Stimulated activated CD4-positive, alpha-beta T cell treated with anti-CD3 and anti-CD28 coated beads, TNF-alpha, amount 100 ng/mL, for 48 hours (primary cell): ENCODE measurements around the gene CLPSL2.

Experiments used
- DNase-seq, 3 donors: peaks; one replicate each; pipeline ENCODE4 v3.0.0-alpha.2; 2020; ENCODE audit warnings: low read depth in 3 of 3

CLPSL2 gene

DNA sequence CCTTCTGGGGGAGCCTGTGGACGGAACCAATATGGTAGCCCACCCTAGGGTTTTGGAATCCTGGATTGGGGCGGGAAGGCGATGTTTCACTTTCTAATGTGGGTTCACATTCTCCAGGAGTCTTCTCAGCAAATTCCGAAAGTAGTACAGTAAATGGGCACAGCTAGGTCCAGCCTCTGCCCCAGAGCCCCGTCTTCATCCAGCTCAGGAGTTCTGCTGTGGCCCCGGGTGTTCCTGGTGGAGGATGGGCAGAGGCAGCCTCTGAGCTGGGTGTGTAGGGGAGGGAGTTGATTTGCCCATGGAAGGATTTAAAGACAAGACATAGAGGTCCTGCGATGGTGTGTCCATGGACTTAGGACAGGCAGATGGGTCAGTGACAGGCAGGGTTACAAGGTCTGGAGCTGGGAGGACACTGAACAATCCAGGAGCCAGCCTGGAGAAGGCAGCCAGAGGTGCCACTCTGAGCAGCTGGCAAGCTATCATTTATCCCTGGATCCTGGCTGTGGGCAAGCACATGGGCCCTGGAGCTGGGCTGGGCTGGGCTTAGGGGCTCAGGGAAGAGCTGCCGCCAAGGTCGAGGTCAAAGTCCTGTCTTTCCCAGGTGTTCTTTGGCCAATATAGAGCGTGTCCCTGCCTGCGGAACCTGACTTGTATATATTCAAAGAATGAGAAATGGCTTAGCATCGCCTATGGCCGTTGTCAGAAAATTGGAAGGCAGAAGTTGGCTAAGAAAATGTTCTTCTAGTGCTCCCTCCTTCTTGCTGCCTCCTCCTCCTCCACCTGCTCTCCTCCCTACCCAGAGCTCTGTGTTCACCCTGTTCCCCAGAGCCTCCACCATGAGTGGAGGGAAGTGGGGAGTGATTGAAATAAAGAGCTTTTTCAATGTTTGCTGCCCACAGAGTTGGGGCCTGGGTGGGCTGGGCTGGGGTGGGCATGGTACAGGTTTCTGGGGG is 11.1 kb downstream of the CLPSL2 start:
- DNase-seq = no peak

DNA sequence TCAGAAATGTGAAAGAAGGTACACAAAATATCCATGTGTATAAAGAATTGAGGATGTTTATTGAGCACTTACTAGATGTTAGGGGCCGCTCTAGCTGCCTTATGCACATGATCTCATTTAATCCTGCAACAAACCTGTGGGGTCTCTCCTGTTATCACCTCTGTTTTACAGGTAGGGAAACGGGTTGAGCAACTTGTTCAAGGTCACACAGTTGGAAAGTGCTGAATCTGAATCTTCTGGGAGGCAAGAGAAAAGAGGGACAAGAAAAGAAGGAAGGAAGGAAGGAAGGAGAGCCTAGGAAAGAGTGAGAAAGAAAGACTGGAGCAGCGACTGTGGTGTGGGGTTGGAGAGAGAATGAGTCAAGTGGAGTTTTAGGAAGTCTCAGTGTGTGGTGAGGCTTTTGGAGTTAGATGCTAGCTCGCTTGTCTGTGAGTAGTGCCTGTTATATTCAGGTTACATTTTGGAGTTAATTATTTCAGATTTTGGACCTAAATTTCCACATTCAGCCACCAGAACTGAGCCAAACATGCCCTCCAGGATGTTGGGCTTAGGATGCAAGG is 12.1 kb downstream of the CLPSL2 start:
- DNase-seq = no peak

- DNase-seq = no peak
Measured at GRCh38 chr6:35790683-35791082, 14.3 kb downstream of the CLPSL2 start.

- no peak for DNase-seq
Measured at GRCh38 chr6:35794536-35795452, 18.4 kb downstream of the CLPSL2 start.

DNA sequence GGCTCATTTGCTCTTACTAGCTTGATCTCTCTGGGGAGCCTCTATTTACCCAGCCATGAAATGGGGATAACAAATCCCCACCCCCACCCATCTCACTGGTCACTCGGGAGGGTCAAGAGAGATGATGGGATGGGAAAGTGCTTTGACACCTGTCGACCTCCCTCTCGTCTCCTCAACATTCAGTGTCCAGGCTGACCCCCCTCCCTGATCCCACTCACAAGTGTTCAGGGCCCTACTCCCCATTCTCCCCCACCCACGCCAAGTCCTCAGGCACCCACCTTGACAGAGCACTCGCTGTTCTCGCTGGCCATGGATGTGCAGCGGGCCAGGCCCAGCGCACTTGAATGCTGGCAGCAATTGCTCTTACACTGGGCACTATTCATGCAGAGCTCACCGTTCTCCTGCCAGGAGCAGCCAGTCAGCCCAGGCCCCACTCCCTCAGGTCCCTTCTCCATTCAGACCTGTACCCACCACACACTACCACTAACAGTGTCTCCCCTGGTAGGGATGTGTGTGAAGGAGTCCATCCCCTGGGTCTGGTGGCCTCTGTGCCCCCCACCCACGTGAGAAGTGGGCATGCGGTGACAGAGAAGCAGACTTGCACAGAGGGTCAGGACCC is 19.2 kb downstream of the CLPSL2 start:
- DNase-seq = no peak

DNA sequence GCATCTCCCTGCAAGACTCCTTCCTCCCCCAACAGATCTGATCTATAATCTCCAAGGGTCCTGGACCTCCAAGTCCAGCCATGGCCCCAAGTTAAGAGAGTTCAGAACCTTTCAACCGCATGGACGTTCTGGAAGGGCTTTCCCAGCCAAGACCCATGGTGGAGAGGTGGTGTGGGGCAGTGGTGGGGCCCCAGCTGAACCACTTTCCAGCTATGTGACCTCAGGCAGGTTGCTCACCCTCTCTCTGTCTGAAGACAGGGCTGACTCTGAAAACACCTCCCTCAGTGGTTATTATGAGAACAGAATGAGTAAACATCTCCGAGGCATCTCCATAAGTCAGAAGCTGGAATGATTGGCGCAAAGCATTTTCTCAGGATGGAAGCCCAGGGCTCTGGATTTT is 19.8 kb downstream of the CLPSL2 start:
- no peak for DNase-seq

DNA sequence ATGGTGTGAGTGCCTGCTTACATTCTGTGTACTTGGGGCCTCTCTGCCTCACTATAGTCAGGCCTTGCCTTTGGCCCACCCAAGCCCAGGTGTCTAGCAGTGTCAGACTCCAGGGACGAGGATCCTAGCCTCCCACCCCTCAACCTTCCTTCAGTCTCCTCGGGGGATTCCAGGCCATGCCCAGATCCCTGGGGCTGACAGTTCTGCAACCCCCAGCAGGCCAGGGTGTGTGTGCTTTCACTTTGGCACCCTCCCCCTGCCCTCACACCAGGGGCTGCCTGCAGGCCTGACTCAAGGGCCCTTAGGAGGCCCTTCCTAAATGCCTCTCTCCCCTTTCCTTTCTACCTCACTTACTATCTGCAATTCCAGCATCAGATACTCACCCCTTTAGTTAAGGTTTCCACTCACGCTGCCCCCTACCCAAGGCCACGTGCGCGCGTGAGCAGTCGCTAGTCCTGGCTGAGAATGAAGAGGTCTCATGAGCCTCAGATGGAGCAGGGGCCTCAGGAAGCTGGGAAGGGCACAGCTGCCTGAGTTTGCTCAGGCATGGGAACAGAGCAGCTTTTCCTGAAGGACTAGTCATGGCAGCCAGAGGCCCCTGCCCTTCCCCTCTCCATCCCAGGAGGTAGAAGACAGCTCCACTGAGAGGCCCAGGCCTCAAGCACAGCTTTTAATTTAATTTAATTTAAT is 21.6 kb downstream of the CLPSL2 start:
- no peak for DNase-seq

- no peak for DNase-seq
Measured at GRCh38 chr6:35798706-35799105, 22.3 kb downstream of the CLPSL2 start.

GRCh38 chr6:35801148-35801547 is 24.8 kb downstream of the CLPSL2 start:
- DNase-seq = no peak

DNA sequence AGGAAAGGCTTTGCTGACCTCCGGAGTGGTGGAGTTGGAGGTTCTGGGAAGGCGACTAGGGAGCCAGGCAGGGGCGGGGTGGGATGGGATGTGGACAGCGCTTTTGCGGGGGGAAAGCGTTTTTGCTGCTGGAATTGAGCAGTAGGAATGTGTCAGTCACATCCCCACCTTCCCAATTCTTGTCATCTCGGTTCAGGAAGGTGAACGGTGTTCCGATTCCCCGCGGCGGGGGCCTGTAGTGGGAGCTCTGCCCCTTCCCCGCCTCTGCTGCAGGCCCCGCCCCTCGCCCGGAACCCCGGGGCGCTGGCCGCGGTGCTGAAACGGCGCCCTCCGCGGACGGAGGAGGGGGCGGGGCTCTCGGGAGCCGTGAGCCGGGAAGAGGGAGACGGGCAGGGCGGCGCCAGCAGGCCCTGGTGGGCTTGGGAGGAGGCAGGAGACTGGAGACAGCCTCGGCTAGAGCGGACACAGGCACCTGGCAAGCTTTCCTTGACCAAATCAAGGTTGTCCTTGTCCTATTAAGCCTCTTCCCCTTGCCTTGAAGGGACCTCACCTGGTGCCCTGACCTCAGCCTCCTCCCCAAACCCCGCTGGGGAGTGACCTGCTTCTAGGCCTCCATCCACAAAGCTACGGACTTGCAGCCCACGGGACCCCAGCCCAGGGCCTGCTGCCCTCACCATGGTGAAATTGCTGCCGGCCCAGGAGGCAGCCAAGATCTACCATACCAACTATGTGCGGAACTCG is 28.8 kb downstream of the CLPSL2 start, which contains the start of gene LHFPL5:
LHFPL5 (plus strand) TSS at position 357 of the 741 bp plus-strand sequence; CDS start at position 676, 319 bp downstream.
- DNase-seq = peak in 2 of 3 donors; percentile 15 to 32

GRCh38 chr6:35808688-35809087 is 32.3 kb downstream of the CLPSL2 start:
- DNase-seq = no peak

DNA sequence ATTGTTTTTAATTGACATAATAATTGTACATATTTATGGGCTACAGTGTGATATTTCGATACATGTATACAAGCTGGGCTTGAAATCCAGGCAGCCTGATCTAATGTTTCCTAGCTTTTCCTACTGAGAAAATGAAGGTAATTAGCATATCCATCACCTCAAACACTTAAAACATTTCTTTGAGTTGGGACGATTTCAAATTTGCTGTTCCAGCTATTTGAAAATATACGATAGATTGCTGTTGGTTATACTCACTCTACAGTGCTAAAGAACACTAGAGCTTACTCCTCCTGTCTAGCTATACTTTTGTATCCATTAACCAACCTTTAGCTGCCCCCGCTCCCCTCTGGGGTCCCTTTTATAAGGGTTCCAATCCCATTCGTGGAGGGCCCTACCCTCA is 33.4 kb downstream of the CLPSL2 start:
- no peak for DNase-seq

DNA sequence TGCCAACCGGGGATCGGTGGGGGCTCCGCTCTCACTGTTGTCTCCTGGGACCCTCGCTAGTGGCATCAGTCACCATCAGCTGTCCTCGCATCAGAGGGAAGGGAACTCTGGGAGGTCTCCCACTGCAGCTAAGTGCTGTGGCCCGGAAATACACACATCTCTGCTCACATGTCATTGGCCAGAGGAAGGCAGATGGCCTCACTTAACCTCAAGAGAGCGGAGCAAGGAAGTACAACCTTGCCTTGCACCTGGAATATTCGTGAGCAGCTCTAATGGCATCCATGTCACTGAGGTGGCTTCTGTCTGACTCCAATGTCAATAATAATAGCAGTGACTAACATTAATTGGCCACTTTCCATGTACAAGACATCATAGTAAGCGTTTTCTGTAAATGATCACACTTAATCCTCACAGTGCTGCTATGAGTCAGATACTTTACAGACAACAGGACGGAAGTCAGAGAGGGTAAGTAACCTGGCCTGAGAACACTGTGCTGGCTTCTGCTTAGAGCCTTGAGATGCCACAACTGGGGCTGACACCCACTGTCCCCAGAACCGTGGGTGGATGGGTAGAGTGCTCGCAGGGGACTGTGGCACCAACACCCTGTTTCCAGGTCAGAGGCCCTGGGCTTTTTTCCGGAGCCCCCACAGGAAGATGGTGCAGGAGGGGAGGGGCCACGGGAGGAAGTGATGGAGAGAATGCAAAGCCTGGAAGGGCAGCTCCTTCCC is 34.7 kb downstream of the CLPSL2 start:
- DNase-seq = no peak

- DNase-seq = no peak
Measured at GRCh38 chr6:35811699-35811995, 35.2 kb downstream of the CLPSL2 start.

DNA sequence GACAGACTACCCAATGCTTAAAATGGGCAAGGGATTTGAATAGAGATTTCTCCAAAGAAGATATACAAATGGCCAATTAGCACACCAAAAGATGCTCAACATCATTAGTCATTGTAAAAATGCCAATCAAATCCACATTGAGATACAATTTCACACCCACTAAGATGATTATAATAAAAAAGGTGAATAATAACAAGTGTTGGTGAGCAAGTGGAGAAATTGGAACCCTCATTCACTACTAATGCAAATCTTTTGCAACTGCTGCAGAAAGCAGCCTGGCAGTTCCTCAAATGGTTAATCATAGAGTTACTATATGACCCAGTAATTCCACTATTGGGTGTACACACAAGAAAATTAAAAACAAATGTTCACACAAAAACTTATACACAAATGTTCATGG is 41.1 kb downstream of the CLPSL2 start:
- DNase-seq = no peak

GRCh38 chr6:35823601-35824000 is 47.2 kb downstream of the CLPSL2 start:
- DNase-seq = no peak

DNA sequence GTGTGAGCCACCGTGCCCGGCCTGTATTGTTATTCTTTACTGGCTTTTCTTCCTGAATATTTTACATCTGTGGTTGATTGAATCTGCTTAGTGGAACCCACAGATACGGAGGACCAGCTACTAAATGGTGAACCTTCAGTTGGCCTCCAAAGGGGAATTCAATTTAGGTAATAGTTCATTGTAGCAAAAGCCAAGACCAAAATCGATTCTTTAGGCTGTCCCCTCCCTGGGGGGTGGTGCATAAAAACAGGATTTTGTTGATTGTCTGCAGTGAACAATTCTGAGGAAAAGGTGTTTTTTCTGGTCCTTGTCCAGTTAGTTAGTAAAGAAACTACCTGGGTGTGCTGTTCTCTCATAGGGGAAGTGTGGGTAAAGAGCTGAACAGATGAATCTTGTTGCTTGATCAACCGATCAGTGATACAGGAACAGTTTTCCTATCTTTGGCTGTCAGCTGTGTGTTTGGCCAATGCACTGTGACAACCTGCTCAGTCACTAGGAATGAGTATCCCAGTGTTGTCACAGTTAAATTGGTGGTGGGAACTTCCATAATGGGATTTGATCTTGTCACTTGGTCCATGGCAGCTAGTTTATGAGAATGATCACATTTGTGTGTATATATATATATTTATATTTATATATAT is 48.3 kb downstream of the CLPSL2 start:
- no peak for DNase-seq
